Epithelial cell of proximal tubule (primary cell): ENCODE measurements around the gene PLXNB2. TPM values are rescaled to one million over a fixed set of nuclear protein-coding genes. Genes with fewer than 3 reads are reported as not detected.

Experiments used
- DNase-seq: peaks from one replicate; pipeline ENCODE4 v3.0.0-alpha.2; 2011; ENCODE audit warnings: low read depth
- H3K4me3 ChIP-seq: 2 replicates; pipeline ENCODE4 v1.5.1; 2011; ENCODE audit warnings: low read depth, mild to moderate bottlenecking, low read length
- CTCF ChIP-seq: conservative IDR thresholded peaks from 2 replicates; pipeline ENCODE4 v1.5.1; 2012; ENCODE audit warnings: low read depth, mild to moderate bottlenecking, low read length
- total RNA-seq: library from RNA; depleted of rRNA; stranded (reverse); fragments of >200 nt; gene quantifications from 2 replicates; pipeline ENCODE4 v1.2.3, GENCODE V29; 2015

The PLXNB2 gene
- total RNA-seq = 113 and 177 TPM in 2 replicates

GRCh38 chr22:50306753-50307749, at the start of gene PLXNB2:
Gene PLXNB2 (minus strand): TSS chr22:50307646. CDS start chr22:50290584, 17,062 bp downstream.
- no peak for TF ChIP-seq CTCF
- no peak for DNase-seq
- H3K4me3 ChIP-seq = peak within 1 kb of the TSS; percentile 97

GRCh38 chr22:50357222-50357621, 49.8 kb upstream of the PLXNB2 start:
- TF ChIP-seq CTCF = no peak
- no peak for DNase-seq
- H3K4me3 ChIP-seq = no peak overlapping the region

- no peak overlapping the region for H3K4me3 ChIP-seq
- DNase-seq = no peak
- no peak for TF ChIP-seq CTCF
These were observed 48.7 kb upstream of the PLXNB2 start for GRCh38 chr22:50356186-50356585.

- no peak for DNase-seq
- no peak for TF ChIP-seq CTCF
- no peak overlapping the region for H3K4me3 ChIP-seq
These were observed 40.6 kb upstream of the PLXNB2 start for GRCh38 chr22:50348058-50348457.

GRCh38 chr22:50347157-50347556, 39.7 kb upstream of the PLXNB2 start:
- no peak for TF ChIP-seq CTCF
- H3K4me3 ChIP-seq = no peak overlapping the region
- DNase-seq = no peak

- H3K4me3 ChIP-seq = no peak overlapping the region
- no peak for DNase-seq
- no peak for TF ChIP-seq CTCF
These were observed 39.0 kb upstream of the PLXNB2 start for GRCh38 chr22:50346470-50346869.
